ENCODE measurements around the gene PACS1.
"Not testable (repeated sequence)": the region's sequence is repeated elsewhere in the genome, so short reads cannot be mapped to it uniquely, and the experiment has no call there.

PACS1 gene

GRCh38 chr11:66069715-66070603, at the start of gene PACS1:
Gene PACS1, plus strand, starts transcription at chr11:66070272. Its CDS starts 215 bp downstream, at chr11:66070487.
- peak; percentile 65 to 83 (median 76) for DNase-seq

DNA sequence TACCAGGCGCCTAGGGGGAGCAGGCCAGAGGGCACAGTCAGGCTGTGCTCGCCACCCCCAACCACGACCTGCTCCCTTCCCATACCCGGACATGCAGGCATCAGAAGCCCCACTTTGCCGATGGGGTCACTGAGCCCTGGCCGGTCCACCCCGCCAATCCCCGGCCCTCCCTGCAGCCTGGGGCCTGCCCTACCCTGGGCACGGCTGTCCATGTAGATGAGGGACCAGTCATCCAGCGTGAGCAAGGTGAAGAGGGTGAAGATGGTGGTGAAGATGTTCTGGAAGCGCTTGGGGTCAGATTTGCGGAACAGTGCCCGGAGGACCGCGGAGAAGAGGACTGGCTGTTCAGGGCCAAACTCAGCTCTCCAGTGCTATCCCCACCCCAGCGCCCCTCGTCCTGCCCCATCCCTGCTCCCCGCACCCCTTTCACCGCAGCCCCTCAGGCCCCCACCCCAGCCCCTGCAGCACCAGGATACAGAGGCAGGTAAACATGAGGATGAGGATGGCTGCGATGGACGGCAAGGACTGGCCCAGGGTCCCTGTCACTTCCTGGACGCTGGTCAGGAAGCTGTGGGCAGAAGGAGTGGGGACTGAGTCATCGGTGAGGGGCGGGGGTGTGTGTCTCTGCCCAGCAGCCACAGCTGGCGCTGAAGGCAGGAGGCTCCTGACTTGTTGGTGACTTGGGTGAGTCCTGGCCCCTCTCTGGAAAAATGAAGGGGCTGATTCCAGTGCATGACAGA, 49.3 kb upstream of the PACS1 start:
- DNase-seq, result no peak

DNA sequence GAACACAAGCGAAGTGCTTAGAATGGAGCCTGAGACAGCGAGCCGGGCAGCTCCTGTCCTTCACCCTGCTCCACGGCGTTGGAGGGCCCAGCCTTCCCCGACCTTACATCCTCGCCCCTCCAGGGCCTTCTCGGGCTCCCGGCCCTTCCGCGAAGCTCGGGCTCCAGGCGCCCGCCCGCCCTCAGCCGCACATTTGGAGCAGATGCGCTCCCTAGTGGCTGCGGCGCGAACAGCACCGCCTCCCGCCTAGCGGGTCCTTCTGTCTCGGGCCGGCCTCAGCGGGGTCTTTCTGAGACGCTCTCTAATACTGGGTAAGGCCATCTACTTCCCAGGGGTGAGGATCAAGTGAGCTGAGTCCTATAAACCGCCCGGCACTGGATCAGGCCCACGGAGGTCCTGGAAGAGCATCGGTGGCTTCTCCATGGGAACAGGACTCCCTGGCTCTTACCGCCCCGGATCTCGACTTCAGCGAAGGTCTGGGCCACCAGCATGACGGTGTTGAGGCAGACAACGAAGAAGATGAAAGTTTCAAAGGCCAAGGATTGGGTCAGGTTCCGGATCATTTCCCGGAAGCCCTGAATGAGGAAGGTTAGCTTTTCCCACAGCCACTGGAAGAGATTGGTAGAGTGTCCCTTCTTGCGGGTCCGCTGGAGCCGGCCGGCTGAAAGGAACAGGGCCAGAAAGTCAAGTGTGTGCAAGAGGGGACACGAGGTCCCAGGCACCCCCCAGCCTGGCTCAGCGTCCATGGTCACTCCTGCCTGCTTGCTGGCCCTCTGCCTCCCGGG, 47.5 kb upstream of the PACS1 start:
- DNase-seq, result peak; percentile 37 to 78 (median 68)

GRCh38 chr11:66023186-66023440, 47.0 kb upstream of the PACS1 start:
- DNase-seq, result not testable (repeated sequence)

- no peak for DNase-seq
These were observed 44.0 kb upstream of the PACS1 start, which contains the start of gene CATSPER1 for GRCh38 chr11:66026017-66026529. Gene CATSPER1, minus strand, starts transcription at chr11:66026479. Its CDS starts 100 bp downstream, at chr11:66026379.

- no peak for DNase-seq
These were observed 36.9 kb upstream of the PACS1 start for GRCh38 chr11:66032957-66033735.

- DNase-seq, result no peak
These were observed 34.3 kb upstream of the PACS1 start for GRCh38 chr11:66035653-66036333.

DNA sequence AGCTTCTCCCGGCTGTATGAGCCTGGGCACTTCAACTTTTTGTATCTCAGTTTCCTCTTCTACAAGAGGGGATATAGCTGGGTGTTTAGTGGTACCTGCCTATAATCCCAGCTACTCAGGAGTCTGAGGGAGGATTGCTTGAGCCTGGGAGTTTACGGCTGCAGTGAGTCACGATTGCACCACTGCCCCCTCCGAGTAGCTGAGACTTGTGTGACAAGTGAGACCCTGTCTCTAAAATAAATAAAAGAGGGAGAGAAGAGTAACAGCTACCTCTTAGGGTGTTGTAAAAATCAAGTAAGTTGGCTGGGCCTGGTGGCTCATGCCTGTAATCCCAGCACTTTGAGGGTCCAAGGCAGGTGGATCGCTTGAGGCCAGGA, 33.8 kb upstream of the PACS1 start:
- no peak for DNase-seq

- DNase-seq, result no peak
These were observed 32.7 kb upstream of the PACS1 start for GRCh38 chr11:66037327-66037726.

DNA sequence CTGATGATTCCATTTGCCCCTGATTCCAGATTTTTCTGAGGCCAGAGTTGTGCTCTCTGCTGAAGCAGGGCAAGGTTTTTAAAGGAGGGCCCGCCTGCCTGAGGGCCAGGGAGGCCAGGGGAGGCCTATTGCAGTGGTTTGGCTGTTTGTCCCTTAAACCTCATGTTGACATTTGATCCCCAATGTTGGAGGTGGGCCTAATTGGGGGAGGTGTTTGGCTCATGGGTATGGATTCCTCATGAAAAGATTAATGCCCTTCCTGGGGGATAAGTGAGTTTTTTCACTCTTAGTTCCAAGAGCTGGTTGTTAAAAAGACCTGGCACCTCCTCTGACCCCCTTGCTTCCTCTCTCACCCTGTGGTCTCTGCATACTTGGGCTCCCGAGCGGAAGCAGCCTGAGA, 30.3 kb upstream of the PACS1 start:
- DNase-seq, result no peak

DNA sequence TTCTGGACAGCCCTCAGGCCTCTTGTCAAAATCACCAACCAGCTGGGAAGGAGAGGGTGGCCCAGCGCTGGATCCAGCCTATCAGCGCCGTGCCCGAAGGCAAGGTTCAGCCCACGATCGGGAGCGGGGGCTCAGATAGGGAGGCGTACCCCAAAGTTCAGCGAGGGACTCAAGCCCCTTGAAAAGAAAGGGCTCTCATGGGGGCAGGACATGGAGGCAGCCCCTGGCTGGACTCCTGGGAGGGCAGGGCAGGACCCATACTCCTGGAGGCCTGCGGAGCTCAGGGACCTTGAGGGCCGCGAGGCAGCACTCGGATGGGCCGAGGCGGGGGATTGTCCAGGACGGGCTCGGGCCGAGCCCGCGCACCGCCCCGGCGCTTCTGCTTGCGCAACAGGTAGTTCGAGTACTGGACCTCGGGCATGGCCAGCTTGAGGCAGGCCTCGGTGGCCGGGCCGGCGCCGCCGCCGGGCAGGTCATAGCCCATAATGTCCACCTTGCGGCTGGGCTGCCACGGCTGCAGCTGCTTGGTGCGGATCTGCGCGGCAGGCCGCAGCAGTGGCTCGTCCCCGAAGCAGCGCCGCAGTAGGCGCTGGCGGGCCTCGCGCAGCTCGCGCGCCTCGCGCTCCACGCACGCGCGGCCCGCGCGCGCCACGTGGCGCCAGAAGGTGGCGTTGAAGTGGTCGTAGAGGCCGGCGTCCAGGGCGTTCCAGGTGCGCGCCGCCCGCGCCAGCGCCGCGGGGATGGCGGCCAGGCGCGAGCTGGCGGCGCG, 27.7 kb upstream of the PACS1 start:
- no peak for DNase-seq

GRCh38 chr11:66042996-66043906, 26.8 kb upstream of the PACS1 start:
- DNase-seq, result no peak

DNA sequence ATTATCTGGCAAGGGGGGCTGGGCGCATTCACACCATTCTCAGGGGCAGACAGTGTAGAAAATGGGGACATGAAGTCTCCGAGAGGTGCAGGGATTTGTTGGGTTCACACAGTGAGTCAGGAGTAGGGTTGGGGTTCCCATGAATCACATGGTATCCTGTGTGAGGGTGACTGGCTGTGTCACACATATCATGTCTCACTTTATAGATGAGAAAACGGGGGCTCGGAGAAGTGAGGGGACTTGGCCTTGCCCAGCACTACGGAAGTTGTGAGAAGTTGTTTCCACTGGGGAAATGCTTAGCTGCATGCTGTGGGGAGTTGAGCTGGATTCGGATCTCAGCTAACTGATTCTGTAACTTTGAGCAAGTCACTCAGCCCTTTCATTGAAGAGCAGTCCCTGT, 25.3 kb upstream of the PACS1 start:
- no peak for DNase-seq

- peak; percentile 52 to 86 (median 81) for DNase-seq
These were observed 24.9 kb upstream of the PACS1 start for GRCh38 chr11:66045177-66045639.

GRCh38 chr11:66046901-66047300, 23.2 kb upstream of the PACS1 start:
- DNase-seq, result no peak

- DNase-seq, result no peak
These were observed 22.3 kb upstream of the PACS1 start for GRCh38 chr11:66047541-66048365.

GRCh38 chr11:66048547-66049323, 21.3 kb upstream of the PACS1 start, which contains the start of gene GAL3ST3:
Gene GAL3ST3, minus strand, starts transcription at chr11:66049161. Its CDS starts 3,746 bp downstream, at chr11:66045415.
- DNase-seq, result peak in 1 of 6 experiments; percentile 18

All from stimulated activated naive CD4-positive, alpha-beta T cell (primary cell).